Type B pancreatic cell (in vitro differentiated cells): ENCODE measurements around the gene AFP. TPM values are rescaled to one million over a fixed set of nuclear protein-coding genes. Genes with fewer than 3 reads are reported as not detected.

Experiments
- DNase-seq: peaks from one replicate; pipeline ENCODE4 v3.0.0; 2021; ENCODE audit warnings: mixed read lengths; ENCODE audit not compliant: unreplicated experiment; ENCODE audit errors: extremely low spot score
- H3K27ac Mint-ChIP-seq: 2 replicates; pipeline ENCODE4 v1.8.0; 2021; ENCODE audit warnings: mild to moderate bottlenecking, mixed read lengths
- H3K27me3 Mint-ChIP-seq: 2 replicates; pipeline ENCODE4 v1.8.0; 2021; ENCODE audit warnings: mixed read lengths
- H3K36me3 Mint-ChIP-seq: 2 replicates; pipeline ENCODE4 v1.8.0; 2021; ENCODE audit warnings: mixed read lengths
- H3K4me1 Mint-ChIP-seq: one replicate; pipeline ENCODE4 v1.8.0; 2021; ENCODE audit warnings: mixed read lengths; ENCODE audit not compliant: unreplicated experiment
- H3K4me3 Mint-ChIP-seq: 2 replicates; pipeline ENCODE4 v1.8.0; 2021; ENCODE audit warnings: mild to moderate bottlenecking, mixed read lengths
- H3K9me3 Mint-ChIP-seq: 2 replicates; pipeline ENCODE4 v1.8.0; 2021; ENCODE audit warnings: mixed read lengths
- CTCF ChIP-seq: fragments of 200-600 bp; sonication (generic); conservative IDR thresholded peaks from 2 replicates; pipeline ENCODE4 v1.5.0; 2021; ENCODE audit warnings: antibody characterized with exemption, mild to moderate bottlenecking
- total RNA-seq: library from RNA; stranded (reverse); gene quantifications from 2 replicates; pipeline ENCODE4 v1.2.1, GENCODE V29; 2021; ENCODE audit warnings: low replicate concordance

AFP gene
- total RNA-seq, 1 donor from 2014 or later, result 67.6 TPM

- Mint-ChIP-seq H3K4me1 (no peaks in the 10 kb centered on the region), H3K27ac (no peak overlapping the region), H3K27me3 (peaks cover 3% of the 10 kb centered on the region), H3K4me3 (no peak overlapping the region), H3K9me3 (no peaks in the 10 kb centered on the region), H3K36me3 (no peaks in the 10 kb centered on the region)
- DNase-seq, result no peak
- TF ChIP-seq CTCF, result no peak
Measured at GRCh38 chr4:73426666-73427065, 9.4 kb upstream of the AFP start.

GRCh38 chr4:73429118-73429517 lies 6.9 kb upstream of the AFP start:
- H3K9me3 Mint-ChIP-seq, result no peaks in the 10 kb centered on the region
- DNase-seq, result no peak

GRCh38 chr4:73429826-73430587 lies 6.0 kb upstream of the AFP start:
- TF ChIP-seq CTCF, result no peak
- Mint-ChIP-seq H3K36me3 (no peaks in the 10 kb centered on the region), H3K4me1 (no peaks in the 10 kb centered on the region)

More at GRCh38 chr4:73429118-73429517, 6.9 kb upstream of the AFP start:
- H3K27me3 Mint-ChIP-seq, result peaks cover 3% of the 10 kb centered on the region
- H3K4me1 Mint-ChIP-seq, result no peaks in the 10 kb centered on the region
- no peak overlapping the region for H3K4me3 Mint-ChIP-seq
- no peak overlapping the region for H3K27ac Mint-ChIP-seq
- TF ChIP-seq CTCF, result no peak
- H3K36me3 Mint-ChIP-seq, result no peaks in the 10 kb centered on the region

GRCh38 chr4:73431813-73432168 lies 4.2 kb upstream of the AFP start:
- no peak for TF ChIP-seq CTCF
- Mint-ChIP-seq H3K9me3 (no peaks in the 10 kb centered on the region), H3K4me1 (no peaks in the 10 kb centered on the region), H3K27ac (no peak overlapping the region), H3K36me3 (no peaks in the 10 kb centered on the region), H3K4me3 (no peak overlapping the region), H3K27me3 (peaks cover 3% of the 10 kb centered on the region)
- no peak for DNase-seq

More at GRCh38 chr4:73429826-73430587, 6.0 kb upstream of the AFP start:
- no peak overlapping the region for H3K27ac Mint-ChIP-seq
- no peak overlapping the region for H3K4me3 Mint-ChIP-seq
- peaks cover 3% of the 10 kb centered on the region for H3K27me3 Mint-ChIP-seq
- H3K9me3 Mint-ChIP-seq, result no peaks in the 10 kb centered on the region
- no peak for DNase-seq

- TF ChIP-seq CTCF, result no peak
- no peaks in the 10 kb centered on the region for H3K4me1 Mint-ChIP-seq
- H3K9me3 Mint-ChIP-seq, result no peaks in the 10 kb centered on the region
- no peaks in the 10 kb centered on the region for H3K36me3 Mint-ChIP-seq
- H3K27me3 Mint-ChIP-seq, result peaks cover 3% of the 10 kb centered on the region
- H3K27ac Mint-ChIP-seq, result no peak overlapping the region
- DNase-seq, result no peak
- no peak overlapping the region for H3K4me3 Mint-ChIP-seq
Measured at GRCh38 chr4:73432169-73433000, 3.6 kb upstream of the AFP start.
